Transverse colon (tissue), 4 donors: Measurements from ENCODE around the gene ARFGAP1. TPM values are rescaled to one million over a fixed set of nuclear protein-coding genes. Genes with fewer than 3 reads are reported as not detected.

ENCODE experiments used
- DNase-seq: peaks from one replicate; pipeline ENCODE4 v3.0.0-alpha.2; 2019
- H3K27ac ChIP-seq, 4 donors: fragments of 200-600 bp; sonication (generic); 2 replicates each; pipeline ENCODE4 v1.5.1; 2016 to 2018; ENCODE audit warnings: inconsistent platforms in 4 of 4
- H3K27me3 ChIP-seq: fragments of 200-600 bp; sonication (generic); 2 replicates; pipeline ENCODE4 v1.5.1; 2017; ENCODE audit warnings: inconsistent platforms
- H3K36me3 ChIP-seq, 4 donors: fragments of 200-600 bp; sonication (generic); 2 replicates each; pipeline ENCODE4 v1.5.1; 2017 to 2019; ENCODE audit warnings: inconsistent platforms in 4 of 4
- H3K4me1 ChIP-seq, 4 donors: fragments of 200-600 bp; sonication (generic); 2 replicates each; pipeline ENCODE4 v1.5.1; 2017 to 2020; ENCODE audit warnings: inconsistent platforms in 4 of 4
- H3K4me3 ChIP-seq, 4 donors: fragments of 200-600 bp; sonication (generic); 1 replicate in 1 of 4; 2 replicates in 3 of 4; pipeline versions ENCODE4 v1.5.1 to v1.6.1; 2017 to 2019; ENCODE audit warnings: inconsistent platforms in 4 of 4
- H3K9me3 ChIP-seq, 2 donors: fragments of 200-600 bp; sonication (generic); 2 replicates each; pipeline ENCODE4 v1.5.1; 2017 to 2019; ENCODE audit warnings: inconsistent platforms in 2 of 2
- CTCF ChIP-seq, 5 experiments: fragments of 200-600 bp in 3 of 5; fragments of 450-650 bp in 2 of 5; sonication (generic) in 3 of 5; IDR thresholded peaks; 1 replicate in 2 of 5; 2 replicates in 3 of 5; pipeline ENCODE4 v1.5.1; 2016 to 2017; ENCODE audit warnings: antibody characterized with exemption in 5 of 5, inconsistent platforms in 3 of 5, mild to moderate bottlenecking in 2 of 5, moderate library complexity in 1 of 5
- EP300 ChIP-seq: sonication (generic); formaldehyde crosslinking; IDR thresholded peaks from one replicate; pipeline ENCODE4 v1.6.1; 2017; ENCODE audit warnings: antibody characterized with exemption, low read depth
- POLR2A ChIP-seq: fragments of 450-650 bp; IDR thresholded peaks from one replicate; pipeline ENCODE4 v1.6.1; 2016; ENCODE audit warnings: antibody characterized with exemption, mild to moderate bottlenecking, moderate library complexity
- POLR2AphosphoS5 ChIP-seq, 3 donors: sonication (generic); formaldehyde crosslinking; IDR thresholded peaks; one replicate each; pipeline ENCODE4 v1.6.1; 2016; ENCODE audit warnings: antibody characterized with exemption in 3 of 3
- WGBS, 2 donors: methylation state at CpG; one replicate each; pipeline ENCODE4 v1.1.5; 2018; ENCODE audit warnings: low coverage in 1 of 2; 5-methylcytosine and 5-hydroxymethylcytosine counted together
- in situ Hi-C, 4 donors: fragments of 200-750 bp; cut with MboI; loops; one replicate each; pipeline versions ENCODE4 v1.15.0 to v1.15.1; 2017; ENCODE audit warnings: low sequenced_read_pairs in 3 of 4, low pct_ligation_motif_present in 1 of 4, low pct_unique_long_range_greater_than_20kb in 1 of 4
- intact Hi-C: fragments of 100-400 bp; cut with DNase I; formaldehyde crosslinking; loops from one replicate; pipeline ENCODE4 v1.15.1; 2023; ENCODE audit warnings: low total_unique reads
- total RNA-seq, 4 donors: library from RNA; depleted of rRNA; stranded (reverse); fragments of >200 nt; gene quantifications; one replicate each; pipeline ENCODE4 v1.1.0, GENCODE V29; 2016

ARFGAP1 gene
- total RNA-seq, 4 donors from 2014 or later = 43.8 to 200 (median 74.8) TPM

GRCh38 chr20:63258781-63259180, 13.8 kb upstream of the ARFGAP1 start:
- 25% methylated on average over 8 of the region's 8 CpGs; no CpG with 5 or more reads in 1 of the 2 donors for whole genome bisulfite sequencing, 2 donors
- H3K4me1 ChIP-seq = peaks cover 0 to 8% (median 6%) of the 10 kb centered on the region in 4 donors
- intact Hi-C loops = no loop called here

GRCh38 chr20:63259734-63260460, 12.7 kb upstream of the ARFGAP1 start:
- intact Hi-C loops (no loop called here), in situ Hi-C loops (no loop called here)
- H3K27me3 ChIP-seq = peaks cover 53% of the 10 kb centered on the region

More at GRCh38 chr20:63258781-63259180, 13.8 kb upstream of the ARFGAP1 start:
- no peak for TF ChIP-seq CTCF (IDR thresholded peaks at IDR 0.05)
- no peak for TF ChIP-seq POLR2AphosphoS5 (IDR thresholded peaks at IDR 0.05)
- no peak for TF ChIP-seq EP300
- in situ Hi-C loops = no loop called here
- Histone ChIP-seq H3K27me3 (peaks cover 55% of the 10 kb centered on the region), H3K4me3 (no peak overlapping the region), H3K9me3 (no peaks in the 10 kb centered on the region), H3K36me3 (no peaks in the 10 kb centered on the region), H3K27ac (no peak overlapping the region)
- DNase-seq = no peak

GRCh38 chr20:63260521-63260920, 12.1 kb upstream of the ARFGAP1 start:
- H3K27ac ChIP-seq = no peak overlapping the region
- H3K27me3 ChIP-seq = peaks cover 51% of the 10 kb centered on the region
- no peak for DNase-seq
- no peaks in the 10 kb centered on the region for H3K36me3 ChIP-seq
- intact Hi-C loops = no loop called here
- H3K9me3 ChIP-seq = no peaks in the 10 kb centered on the region
- H3K4me1 ChIP-seq = no peaks in the 10 kb centered on the region
- TF ChIP-seq POLR2A (no peak), CTCF (IDR thresholded peaks at IDR 0.05) (no peak), POLR2AphosphoS5 (IDR thresholded peaks at IDR 0.05) (no peak)
- WGBS, 2 donors = 82% methylated on average over 15 of the region's 15 CpGs; no CpG with 5 or more reads in 1 of the 2 donors
- no peak overlapping the region for H3K4me3 ChIP-seq
- in situ Hi-C loops = no loop called here

More at GRCh38 chr20:63259734-63260460, 12.7 kb upstream of the ARFGAP1 start:
- Histone ChIP-seq H3K36me3 (no peaks in the 10 kb centered on the region), H3K9me3 (no peaks in the 10 kb centered on the region), H3K4me3 (no peak overlapping the region), H3K4me1 (no peaks in the 10 kb centered on the region), H3K27ac (no peak overlapping the region)
- no peak for DNase-seq
- TF ChIP-seq POLR2A (no peak), POLR2AphosphoS5 (IDR thresholded peaks at IDR 0.05) (no peak)
- 76% methylated on average over 25 of the region's 25 CpGs; no CpG with 5 or more reads in 1 of the 2 donors for WGBS, 2 donors

GRCh38 chr20:63261060-63261794, 11.4 kb upstream of the ARFGAP1 start:
- Histone ChIP-seq H3K27ac (no peak overlapping the region), H3K36me3 (no peaks in the 10 kb centered on the region), H3K27me3 (peaks cover 51% of the 10 kb centered on the region), H3K4me3 (no peak overlapping the region), H3K4me1 (no peaks in the 10 kb centered on the region), H3K9me3 (no peaks in the 10 kb centered on the region)
- 46% methylated on average over 24 of the region's 25 CpGs; no CpG with 5 or more reads in 1 of the 2 donors for WGBS, 2 donors
- TF ChIP-seq CTCF (IDR thresholded peaks at IDR 0.05) (no peak), POLR2A (no peak), POLR2AphosphoS5 (IDR thresholded peaks at IDR 0.05) (no peak), EP300 (no peak)
- DNase-seq = no peak
- intact Hi-C loops (no loop called here), in situ Hi-C loops (no loop called here)
